GM12878 (cell line): ENCODE results near the gene DSTN. TPM values are rescaled to one million over a fixed set of nuclear protein-coding genes. Genes with fewer than 3 reads are reported as not detected.

Source experiments
- ATAC-seq: fragments of 200-7000 bp; cut with Tn5 transposase; 3 replicates; pipeline ENCODE4 v1.9.1; 2020; ENCODE audit warnings: mild to moderate bottlenecking, moderate library complexity
- BruUV-seq: library from RNA; stranded (reverse); fragments of 400-500 nt; replicated peaks from 2 replicates; lab custom pipeline; 2021; lab: Mats Ljungman, UMichigan
- CTCF ChIA-PET: fragments of 300-600 bp; sonication (Branson Sonifier 250); formaldehyde crosslinking; extraction: SDS; loops from one replicate; lab custom pipeline; 2021; ENCODE audit warnings: inconsistent platforms; lab: Yijun Ruan, JAX
- POLR2A ChIA-PET: fragments of 350-600 bp; formaldehyde crosslinking; extraction: SDS; loops from one replicate; lab custom pipeline; 2021; ENCODE audit warnings: inconsistent platforms; lab: Charles Lee
- RAD21 ChIA-PET: fragments of 300-600 bp; sonication (Branson Sonifier 250); formaldehyde crosslinking; loops from one replicate; lab custom pipeline; 2023; ENCODE audit warnings: antibody characterized with exemption; ENCODE audit not compliant: unreplicated experiment; lab: Charles Lee
- SMC1A ChIA-PET: fragments of 300-600 bp; sonication (Branson Sonifier 250); formaldehyde crosslinking; loops from one replicate; lab custom pipeline; 2023; ENCODE audit not compliant: unreplicated experiment, uncharacterized antibody; lab: Charles Lee
- DNase-seq: peaks from one replicate; pipeline ENCODE4 v3.0.0-alpha.2; 2011; ENCODE audit warnings: low read depth, low spot score
- FAIRE-seq: peaks from 3 replicates; lab custom pipeline; 2011; peaks lifted over from hg19 to GRCh38; lab: Jason Lieb, UNC
- H2AFZ ChIP-seq: 2 replicates; pipeline ENCODE4 v1.6.0; 2011; ENCODE audit warnings: low read depth, low read length, control low read depth; ENCODE audit not compliant: control insufficient read depth
- H3K27ac ChIP-seq: 2 replicates; pipeline ENCODE4 v1.5.1; 2011; ENCODE audit warnings: control low read depth; ENCODE audit not compliant: control insufficient read depth, insufficient read depth
- H3K27me3 ChIP-seq, 2 experiments: replicated peaks in 1 of 2; 2 replicates each; pipeline versions ENCODE4 v1.6.0 to v1.6.1; 2011; ENCODE audit warnings: low read length in 1 of 2; ENCODE audit not compliant: control insufficient read depth in 2 of 2, insufficient read depth in 2 of 2
- H3K36me3 ChIP-seq, 2 experiments: 2 replicates each; pipeline ENCODE4 v1.5.1; 2011; ENCODE audit warnings: low read length in 1 of 2; ENCODE audit not compliant: control insufficient read depth in 2 of 2, insufficient read depth in 2 of 2
- H3K4me1 ChIP-seq: 2 replicates; pipeline ENCODE4 v1.6.1; 2011; ENCODE audit warnings: mild to moderate bottlenecking, low read length, moderate library complexity, mixed read lengths; ENCODE audit not compliant: control insufficient read depth, insufficient read depth
- H3K4me2 ChIP-seq: 2 replicates; pipeline ENCODE4 v1.6.0; 2011; ENCODE audit warnings: control low read depth; ENCODE audit not compliant: control insufficient read depth, insufficient read depth
- H3K4me3 ChIP-seq: fragments of 200-600 bp; sonication (generic); 2 replicates; pipeline ENCODE4 v1.5.1; 2016
- H3K79me2 ChIP-seq: 2 replicates; pipeline ENCODE4 v1.6.0; 2011; ENCODE audit warnings: low read length; ENCODE audit not compliant: control insufficient read depth, insufficient read depth
- H3K9ac ChIP-seq: 2 replicates; pipeline ENCODE4 v1.8.0; 2011; ENCODE audit warnings: low read length, control low read depth, mixed read lengths; ENCODE audit not compliant: control insufficient read depth, insufficient read depth
- H3K9me3 ChIP-seq: replicated peaks from 3 replicates; pipeline ENCODE4 v1.5.1; 2011; ENCODE audit warnings: mild to moderate bottlenecking, low read length; ENCODE audit not compliant: control insufficient read depth, insufficient read depth
- H4K20me1 ChIP-seq: 2 replicates; pipeline ENCODE4 v1.6.0; 2011; ENCODE audit not compliant: control insufficient read depth, insufficient read depth
- BCLAF1 ChIP-seq: fragments of 450-650 bp; IDR thresholded peaks from 2 replicates; pipeline ENCODE4 v1.6.1; 2017; ENCODE audit warnings: antibody characterized with exemption, mild to moderate bottlenecking, moderate library complexity
- BHLHE40 ChIP-seq, 2 experiments: fragments of 450-650 bp in 1 of 2; IDR thresholded peaks; 2 replicates each; pipeline ENCODE4 v1.6.1; 2011 to 2017; ENCODE audit warnings: low read depth in 2 of 2, borderline replicate concordance in 1 of 2, improper control_type of control experiment in 1 of 2, low read length in 1 of 2, mild to moderate bottlenecking in 1 of 2
- BMI1 ChIP-seq: fragments of 450-650 bp; IDR thresholded peaks from 2 replicates; pipeline ENCODE4 v1.6.1; 2016; ENCODE audit warnings: mild to moderate bottlenecking, moderate library complexity, borderline replicate concordance
- CREB1 ChIP-seq: IDR thresholded peaks from 2 replicates; pipeline ENCODE4 v1.6.1; 2012; ENCODE audit warnings: low read depth, mild to moderate bottlenecking, inconsistent platforms
- MEF2A ChIP-seq: IDR thresholded peaks from 2 replicates; pipeline ENCODE4 v1.6.1; 2011; ENCODE audit warnings: low read depth, mild to moderate bottlenecking, low read length, moderate library complexity; ENCODE audit not compliant: insufficient read depth
- MYC ChIP-seq: IDR thresholded peaks from 2 replicates; pipeline ENCODE4 v1.6.1; 2011; ENCODE audit warnings: mild to moderate bottlenecking, low read length, moderate library complexity, inconsistent platforms; ENCODE audit not compliant: insufficient read depth, insufficient replicate concordance, insufficient read length, severe bottlenecking
- PKNOX1 ChIP-seq: fragments of 450-650 bp; IDR thresholded peaks from 2 replicates; pipeline ENCODE4 v1.6.1; 2016; ENCODE audit warnings: mild to moderate bottlenecking
- SREBF2 ChIP-seq: IDR thresholded peaks from 2 replicates; pipeline ENCODE4 v1.6.1; 2012; ENCODE audit warnings: mild to moderate bottlenecking, low read length
- ZNF207 ChIP-seq: fragments of 450-650 bp; IDR thresholded peaks from 2 replicates; pipeline ENCODE4 v1.6.1; 2014; ENCODE audit warnings: antibody characterized with exemption, mild to moderate bottlenecking, borderline replicate concordance
- WGBS: methylation state at CpG from one replicate; pipeline ENCODE4 v1.1.6; 2016; ENCODE audit warnings: low lambda C conversion rate; ENCODE audit not compliant: insufficient replicate concordance, insufficient coverage; ENCODE audit errors: missing lambda C conversion rate; 5-methylcytosine and 5-hydroxymethylcytosine counted together
- in situ Hi-C: fragments of 300-500 bp; cut with MboI; formaldehyde crosslinking; loops from 9 replicates; pipeline ENCODE4 v1.14.3; 2018; ENCODE audit warnings: mixed read lengths
- intact Hi-C: fragments of 100-400 bp; cut with micrococcal nuclease; formaldehyde crosslinking; loops from one replicate; pipeline ENCODE4 v1.14.2; 2022; ENCODE audit not compliant: unreplicated experiment
- polyA plus RNA-seq, 11 experiments: library from polyadenylated mRNA; depleted of rRNA in 4 of 11; unstranded in 6 of 11; stranded (reverse) in 5 of 11; fragments of >200 nt; fragmentation: Nextera tagmentation in 4 of 11; fragmentation: Illumina TruSeq in 1 of 11; extraction: Ambion mirVana in 4 of 11; extraction: Trizol in 1 of 11; gene quantifications; 1 replicate in 1 of 11; 2 replicates in 10 of 11; pipeline versions ENCODE4 v1.2.1 to v1.2.3, GENCODE V29; 2011 to 2016; ENCODE audit warnings: inconsistent platforms in 2 of 11, missing spikeins in 2 of 11, low read depth in 1 of 11
- total RNA-seq, 4 experiments: library from RNA; depleted of rRNA in 3 of 4; stranded (reverse); fragments of >200 nt in 3 of 4; fragmentation: Illumina TruSeq in 1 of 4; extraction: Trizol in 1 of 4; gene quantifications; 2 replicates each; pipeline versions ENCODE4 v1.2.1 to v1.2.3, GENCODE V29; 2013 to 2021
- TF ChIP-seq, protein P1 (sequence below), 3 experiments: IDR thresholded peaks in 2 of 3; conservative IDR thresholded peaks in 1 of 3; 2 replicates each; pipeline ENCODE4 v1.5.1; 2011; ENCODE audit warnings: low read depth in 3 of 3, low read length in 3 of 3, mild to moderate bottlenecking in 3 of 3, control low read depth in 2 of 3, moderate library complexity in 2 of 3, inconsistent platforms in 1 of 3, mixed read lengths in 1 of 3; ENCODE audit not compliant: control insufficient read depth in 2 of 3, insufficient read depth in 1 of 3; ENCODE audit errors: extremely low read depth in 1 of 3

The DSTN gene
- total and polyA plus RNA-seq, 10 of the 15 experiments (the other 5 are each of a cell fraction or from before 2014, with no cell fraction given) = 26.7 to 137 (median 40.8) TPM

DNA sequence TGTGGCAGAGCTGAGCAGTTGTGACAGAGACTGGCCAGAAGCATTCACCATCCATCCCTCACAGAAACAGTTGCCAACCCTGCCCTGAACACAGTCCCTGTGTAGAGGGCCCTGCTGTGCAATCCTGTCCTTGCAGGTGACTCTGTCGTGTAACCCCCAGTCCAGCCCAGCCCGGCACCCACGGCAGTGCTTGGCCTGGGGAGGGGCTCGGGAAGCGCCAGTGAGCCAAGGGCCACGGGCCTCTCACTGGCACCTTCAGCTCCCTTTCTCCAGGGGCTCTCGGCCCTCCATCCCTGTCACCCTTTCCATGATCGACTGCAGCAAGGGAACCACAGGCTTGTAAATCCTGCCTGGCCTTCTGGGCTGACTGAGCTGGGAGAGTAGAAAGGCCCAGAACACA lies 59.1 kb downstream of the DSTN start:
- no TSS peak for BruUV-seq
- ATAC-seq = no peak
- CTCF ChIA-PET = interaction anchor here (1.4 kb wide), 1 partner anchor 53 kb away, joined by 3 read pairs; no protein-coding TSS in a partner anchor
- Histone ChIP-seq H3K79me2 (no peaks in the 10 kb centered on the region), H3K9ac (no peak overlapping the region), H3K9me3 (no peaks in the 10 kb centered on the region), H3K27me3 (no peaks in the 10 kb centered on the region), H3K27ac (no peak overlapping the region), H2AFZ (no peak overlapping the region), H3K4me1 (no peaks in the 10 kb centered on the region), H3K36me3 (peaks cover 15 to 19% of the 10 kb centered on the region in 2 experiments), H3K4me2 (no peak overlapping the region), H3K4me3 (no peak overlapping the region), H4K20me1 (no peaks in the 10 kb centered on the region)
- DNase-seq = no peak
- no peak for FAIRE-seq
- TF ChIP-seq, protein P1, sequence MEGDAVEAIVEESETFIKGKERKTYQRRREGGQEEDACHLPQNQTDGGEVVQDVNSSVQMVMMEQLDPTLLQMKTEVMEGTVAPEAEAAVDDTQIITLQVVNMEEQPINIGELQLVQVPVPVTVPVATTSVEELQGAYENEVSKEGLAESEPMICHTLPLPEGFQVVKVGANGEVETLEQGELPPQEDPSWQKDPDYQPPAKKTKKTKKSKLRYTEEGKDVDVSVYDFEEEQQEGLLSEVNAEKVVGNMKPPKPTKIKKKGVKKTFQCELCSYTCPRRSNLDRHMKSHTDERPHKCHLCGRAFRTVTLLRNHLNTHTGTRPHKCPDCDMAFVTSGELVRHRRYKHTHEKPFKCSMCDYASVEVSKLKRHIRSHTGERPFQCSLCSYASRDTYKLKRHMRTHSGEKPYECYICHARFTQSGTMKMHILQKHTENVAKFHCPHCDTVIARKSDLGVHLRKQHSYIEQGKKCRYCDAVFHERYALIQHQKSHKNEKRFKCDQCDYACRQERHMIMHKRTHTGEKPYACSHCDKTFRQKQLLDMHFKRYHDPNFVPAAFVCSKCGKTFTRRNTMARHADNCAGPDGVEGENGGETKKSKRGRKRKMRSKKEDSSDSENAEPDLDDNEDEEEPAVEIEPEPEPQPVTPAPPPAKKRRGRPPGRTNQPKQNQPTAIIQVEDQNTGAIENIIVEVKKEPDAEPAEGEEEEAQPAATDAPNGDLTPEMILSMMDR (IDR thresholded peaks at IDR 0.05 in 2 of 3, conservative IDR thresholded peaks at IDR 0.05 in 1 of 3; ENCODE audit: control insufficient read depth in 2 of 3, extremely low read depth in 1 of 3, insufficient read depth in 1 of 3, low read depth in 3 of 3, low read length in 3 of 3) = no peak
- no peak for TF ChIP-seq ZNF207
- in situ Hi-C loops (no loop called here), intact Hi-C loops (no loop called here)
- WGBS = 82% methylated on average over 5 of the region's 8 CpGs
- RAD21 ChIA-PET = no interaction called here
- SMC1A ChIA-PET = no interaction called here
- POLR2A ChIA-PET = interaction anchor here (0.5 kb wide), 1 partner anchor 345 kb away, joined by 5 read pairs; no protein-coding TSS in a partner anchor

- no peaks in the 10 kb centered on the region for H3K9me3 ChIP-seq
- POLR2A ChIA-PET = interaction anchor here (0.5 kb wide), 1 partner anchor 344 kb away, joined by 5 read pairs; no protein-coding TSS in a partner anchor
- TF ChIP-seq SREBF2 = no peak
- TF ChIP-seq BHLHE40 (IDR thresholded peaks at IDR 0.05; ENCODE audit: borderline replicate concordance in 1 of 2, low read depth in 2 of 2, low read length in 1 of 2) = no peak
- no peak for TF ChIP-seq PKNOX1
- TF ChIP-seq BCLAF1 = no peak
- TF ChIP-seq CREB1 = no peak
- no peak for TF ChIP-seq MYC
- no peak for TF ChIP-seq BMI1
- TF ChIP-seq MEF2A = no peak
Observed at GRCh38 chr20:17629678-17630089, 59.8 kb downstream of the DSTN start.

More at GRCh38 chr20:17629678-17630089, 59.8 kb downstream of the DSTN start:
- SMC1A ChIA-PET = no interaction called here
- DNase-seq = no peak
- BruUV-seq = no TSS peak
- Histone ChIP-seq H3K4me3 (no peak overlapping the region), H3K4me2 (no peak overlapping the region), H2AFZ (no peak overlapping the region), H3K27ac (no peak overlapping the region), H4K20me1 (no peaks in the 10 kb centered on the region), H3K27me3 (no peaks in the 10 kb centered on the region), H3K79me2 (no peaks in the 10 kb centered on the region), H3K4me1 (no peaks in the 10 kb centered on the region), H3K36me3 (peaks cover 18% of the 10 kb centered on the region in 2 experiments), H3K9ac (no peak overlapping the region)
- RAD21 ChIA-PET = no interaction called here
- in situ Hi-C loops (no loop called here), intact Hi-C loops (no loop called here)
- ATAC-seq = no peak
- 99% methylated on average over 21 of the region's 21 CpGs for WGBS
- no peak for FAIRE-seq
- CTCF ChIA-PET = interaction anchor here (1.4 kb wide), 1 partner anchor 53 kb away, joined by 3 read pairs; no protein-coding TSS in a partner anchor
